Measurements from ENCODE around the gene INHBC. TPM values are rescaled to one million over a fixed set of nuclear protein-coding genes. Genes with fewer than 3 reads are reported as not detected.

INHBC gene
- total RNA-seq, 1 donor from 2014 or later, result not detected

GRCh38 chr12:57446292-57446960, 11.8 kb downstream of the INHBC start:
- Mint-ChIP-seq H3K9me3 (ENCODE audit: low read depth) (no peaks in the 10 kb centered on the region), H3K4me3 (ENCODE audit: low read depth) (no peak overlapping the region), H3K27ac (no peak overlapping the region), H3K4me1 (ENCODE audit: low read depth) (peaks cover 3% of the 10 kb centered on the region), H3K36me3 (ENCODE audit: insufficient read depth) (no peaks in the 10 kb centered on the region), H3K27me3 (peaks cover 7% of the 10 kb centered on the region)
- no peak for DNase-seq (ENCODE audit: low spot score, unreplicated experiment)
- TF ChIP-seq CTCF (IDR thresholded peaks at IDR 0.05; ENCODE audit: unreplicated experiment), result no peak

- TF ChIP-seq CTCF (IDR thresholded peaks at IDR 0.05; ENCODE audit: unreplicated experiment), result no peak
Observed at GRCh38 chr12:57448669-57449068, 14.1 kb downstream of the INHBC start.

GRCh38 chr12:57449375-57449774, 14.8 kb downstream of the INHBC start:
- H3K9me3 Mint-ChIP-seq (ENCODE audit: low read depth), result no peaks in the 10 kb centered on the region
- TF ChIP-seq CTCF (IDR thresholded peaks at IDR 0.05; ENCODE audit: unreplicated experiment), result no peak
- peaks cover 7% of the 10 kb centered on the region for H3K27me3 Mint-ChIP-seq
- DNase-seq (ENCODE audit: low spot score, unreplicated experiment), result no peak
- no peak overlapping the region for H3K27ac Mint-ChIP-seq
- no peak overlapping the region for H3K4me3 Mint-ChIP-seq (ENCODE audit: low read depth)
- no peaks in the 10 kb centered on the region for H3K36me3 Mint-ChIP-seq (ENCODE audit: insufficient read depth)
- H3K4me1 Mint-ChIP-seq (ENCODE audit: low read depth), result peaks cover 7% of the 10 kb centered on the region

More at GRCh38 chr12:57448669-57449068, 14.1 kb downstream of the INHBC start:
- peaks cover 7% of the 10 kb centered on the region for H3K27me3 Mint-ChIP-seq
- H3K36me3 Mint-ChIP-seq (ENCODE audit: insufficient read depth), result no peaks in the 10 kb centered on the region
- H3K27ac Mint-ChIP-seq, result no peak overlapping the region
- H3K9me3 Mint-ChIP-seq (ENCODE audit: low read depth), result no peaks in the 10 kb centered on the region
- H3K4me1 Mint-ChIP-seq (ENCODE audit: low read depth), result peaks cover 7% of the 10 kb centered on the region
- no peak overlapping the region for H3K4me3 Mint-ChIP-seq (ENCODE audit: low read depth)
- DNase-seq (ENCODE audit: low spot score, unreplicated experiment), result no peak

- peaks cover 7% of the 10 kb centered on the region for H3K27me3 Mint-ChIP-seq
- peaks cover 7% of the 10 kb centered on the region for H3K4me1 Mint-ChIP-seq (ENCODE audit: low read depth)
- H3K9me3 Mint-ChIP-seq (ENCODE audit: low read depth), result no peaks in the 10 kb centered on the region
- H3K36me3 Mint-ChIP-seq (ENCODE audit: insufficient read depth), result no peaks in the 10 kb centered on the region
- H3K4me3 Mint-ChIP-seq (ENCODE audit: low read depth), result no peak overlapping the region
- H3K27ac Mint-ChIP-seq, result no peak overlapping the region
- no peak for DNase-seq (ENCODE audit: low spot score, unreplicated experiment)
- no peak for TF ChIP-seq CTCF (IDR thresholded peaks at IDR 0.05; ENCODE audit: unreplicated experiment)
Observed at GRCh38 chr12:57450057-57450456, 15.5 kb downstream of the INHBC start.

- no peak for DNase-seq (ENCODE audit: low spot score, unreplicated experiment)
- no peak overlapping the region for H3K4me3 Mint-ChIP-seq (ENCODE audit: low read depth)
- H3K36me3 Mint-ChIP-seq (ENCODE audit: insufficient read depth), result no peaks in the 10 kb centered on the region
- peaks cover 20% of the 10 kb centered on the region for H3K27me3 Mint-ChIP-seq
- H3K27ac Mint-ChIP-seq, result no peak overlapping the region
- no peaks in the 10 kb centered on the region for H3K9me3 Mint-ChIP-seq (ENCODE audit: low read depth)
- peaks cover 7% of the 10 kb centered on the region for H3K4me1 Mint-ChIP-seq (ENCODE audit: low read depth)
- no peak for TF ChIP-seq CTCF (IDR thresholded peaks at IDR 0.05; ENCODE audit: unreplicated experiment)
Observed at GRCh38 chr12:57451233-57451778, 16.7 kb downstream of the INHBC start.

Data from progenitor cell of endocrine pancreas (in vitro differentiated cells).